Fibroblast of skin of back (primary cell): ENCODE results near the gene COA5.

ENCODE experiments used
- DNase-seq: peaks from one replicate; pipeline ENCODE4 v3.0.0-alpha.2; 2013

Gene COA5

GRCh38 chr2:98550165-98550564 lies 58.1 kb downstream of the COA5 start:
- DNase-seq = no peak
